GM23338 (cell line): Measurements from ENCODE around the gene SSNA1. TPM values are rescaled to one million over a fixed set of nuclear protein-coding genes. Genes with fewer than 3 reads are reported as not detected.

Experiments
- ATAC-seq: fragments of 200-7000 bp; cut with Tn5 transposase; 3 replicates; pipeline ENCODE4 v1.9.1; 2020
- DNase-seq: peaks from one replicate; pipeline ENCODE4 v3.0.0-alpha.2; 2015; ENCODE audit warnings: low spot score
- H2AFZ ChIP-seq: fragments of 200-600 bp; sonication (generic); 2 replicates; pipeline ENCODE4 v1.8.0; 2016; ENCODE audit warnings: antibody characterized with exemption, mild to moderate bottlenecking, moderate library complexity
- H3F3A ChIP-seq: fragments of 200-600 bp; sonication (generic); replicated peaks from 2 replicates; pipeline ENCODE4 v1.8.0; 2017; ENCODE audit warnings: antibody characterized with exemption, mixed run types, low read depth
- H3K27ac ChIP-seq: fragments of 200-600 bp; sonication (generic); 2 replicates; pipeline ENCODE4 v1.6.1; 2016; ENCODE audit warnings: low read depth
- H3K27me3 ChIP-seq: fragments of 200-600 bp; sonication (generic); 2 replicates; pipeline ENCODE4 v1.8.0; 2016; ENCODE audit warnings: mild to moderate bottlenecking, mixed run types, moderate library complexity; ENCODE audit not compliant: insufficient read depth
- H3K36me3 ChIP-seq: fragments of 200-600 bp; sonication (generic); 2 replicates; pipeline ENCODE4 v1.8.0; 2016; ENCODE audit warnings: mild to moderate bottlenecking; ENCODE audit not compliant: insufficient read depth
- H3K4me1 ChIP-seq: fragments of 200-600 bp; sonication (generic); 2 replicates; pipeline ENCODE4 v1.8.0; 2016; ENCODE audit warnings: mild to moderate bottlenecking, moderate library complexity; ENCODE audit not compliant: insufficient read depth
- H3K4me2 ChIP-seq: fragments of 200-600 bp; sonication (generic); 2 replicates; pipeline ENCODE4 v1.7.1; 2017; ENCODE audit warnings: mixed run types
- H3K4me3 ChIP-seq: fragments of 200-600 bp; sonication (generic); 2 replicates; pipeline ENCODE4 v1.6.1; 2016; ENCODE audit warnings: mixed run types
- H3K79me2 ChIP-seq: fragments of 200-600 bp; sonication (generic); replicated peaks from 2 replicates; pipeline ENCODE4 v1.8.0; 2017; ENCODE audit warnings: mild to moderate bottlenecking; ENCODE audit not compliant: insufficient read depth
- H3K9me2 ChIP-seq: fragments of 200-600 bp; sonication (generic); 2 replicates; pipeline ENCODE4 v1.8.0; 2017; ENCODE audit not compliant: insufficient read depth
- H4K20me1 ChIP-seq: fragments of 200-600 bp; sonication (generic); replicated peaks from 2 replicates; pipeline ENCODE4 v1.8.0; 2017; ENCODE audit warnings: mild to moderate bottlenecking; ENCODE audit not compliant: insufficient read depth
- H3K27ac Mint-ChIP-seq: 2 replicates; pipeline ENCODE4 v1.8.0; 2020; ENCODE audit warnings: inconsistent platforms, mild to moderate bottlenecking, moderate library complexity, mixed read lengths
- H3K27me3 Mint-ChIP-seq: 3 replicates; pipeline ENCODE4 v1.8.0; 2022; ENCODE audit warnings: low read depth, mild to moderate bottlenecking, moderate library complexity, mixed read lengths, inconsistent platforms; ENCODE audit not compliant: insufficient read depth, poor library complexity
- H3K36me3 Mint-ChIP-seq: 3 replicates; pipeline ENCODE4 v1.8.0; 2021; ENCODE audit warnings: low read depth, mild to moderate bottlenecking, inconsistent platforms, moderate library complexity, mixed read lengths
- H3K4me1 Mint-ChIP-seq: 3 replicates; pipeline ENCODE4 v1.8.0; 2020; ENCODE audit warnings: mild to moderate bottlenecking, inconsistent platforms, mixed read lengths
- H3K4me3 Mint-ChIP-seq: 3 replicates; pipeline ENCODE4 v1.8.0; 2021; ENCODE audit warnings: moderate library complexity, mild to moderate bottlenecking, inconsistent platforms, mixed read lengths
- H3K9me3 Mint-ChIP-seq: 3 replicates; pipeline ENCODE4 v1.8.0; 2020; ENCODE audit warnings: moderate library complexity, mild to moderate bottlenecking, inconsistent platforms, mixed read lengths
- CTCF ChIP-seq, 2 experiments: fragments of 200-600 bp in 1 of 2; sonication (generic) in 1 of 2; conservative IDR thresholded peaks; 2 replicates each; pipeline versions ENCODE4 v1.5.1 to v1.6.1; 2016 to 2017; ENCODE audit warnings: antibody characterized with exemption in 2 of 2, low read depth in 2 of 2, mild to moderate bottlenecking in 2 of 2, moderate library complexity in 1 of 2
- ETS1 ChIP-seq: IDR thresholded peaks from 2 replicates; pipeline ENCODE4 v1.6.1; 2016; ENCODE audit warnings: antibody characterized with exemption
- NANOG ChIP-seq: IDR thresholded peaks from 2 replicates; pipeline ENCODE4 v1.6.1; 2016; ENCODE audit warnings: antibody characterized with exemption, borderline replicate concordance
- STAT1 ChIP-seq: IDR thresholded peaks from one replicate; pipeline ENCODE4 v1.6.1; 2016; ENCODE audit warnings: antibody characterized with exemption; ENCODE audit not compliant: unreplicated experiment
- ZNF462 ChIP-seq: fragments of 250-450 bp; sonication (Bioruptor Pico); IDR thresholded peaks from 2 replicates; pipeline ENCODE4 v1.5.0; 2020; ENCODE audit warnings: mild to moderate bottlenecking, moderate library complexity
- polyA plus RNA-seq: library from polyadenylated mRNA; unstranded; fragments of >200 nt; fragmentation: Nextera tagmentation; extraction: Ambion mirVana; gene quantifications from 2 replicates; pipeline ENCODE4 v1.2.1, GENCODE V29; 2016
- total RNA-seq: library from RNA; depleted of rRNA; stranded (reverse); fragments of >200 nt; shearing (Covaris generic); gene quantifications from 2 replicates; pipeline ENCODE4 v1.2.3, GENCODE V29; 2014

The SSNA1 gene
- total and polyA plus RNA-seq, 2 experiments from 2014 or later, result 132 to 154 TPM

GRCh38 chr9:137219757-137220316, 31.4 kb downstream of the SSNA1 start:
- H3K36me3 ChIP-seq, result no peaks in the 10 kb centered on the region
- no peaks in the 10 kb centered on the region for H3K79me2 ChIP-seq
- H3K36me3 Mint-ChIP-seq, result no peaks in the 10 kb centered on the region; the same call in 2 of the 3 replicates
- no peak overlapping the region for H3K27ac ChIP-seq
- H3K4me3 Mint-ChIP-seq, result no peak overlapping the region
- H4K20me1 ChIP-seq, result no peaks in the 10 kb centered on the region; the same call in 1 of the 2 replicates
- H3K27me3 ChIP-seq, result peaks cover 9% of the 10 kb centered on the region; the same call in 1 of the 2 replicates
- H3K4me2 ChIP-seq, result no peak overlapping the region
- DNase-seq (no peak), ATAC-seq (no peak)
- no peaks in the 10 kb centered on the region for H3K9me3 Mint-ChIP-seq
- H3K9me2 ChIP-seq, result no peaks in the 10 kb centered on the region
- no peak overlapping the region for H2AFZ ChIP-seq
- no peak overlapping the region for H3K4me3 ChIP-seq
- H3K27me3 Mint-ChIP-seq, result no peaks in the 10 kb centered on the region
- H3K4me1 Mint-ChIP-seq, result peaks cover 7% of the 10 kb centered on the region; the same call in 2 of the 3 replicates
- TF ChIP-seq CTCF (conservative IDR thresholded peaks at IDR 0.05; ENCODE audit: low read depth in 2 of 2) (no peak), STAT1 (no peak), ZNF462 (CRISPR knock-in tag) (no peak), ETS1 (no peak), NANOG (no peak)
- H3K4me1 ChIP-seq, result peaks cover 3% of the 10 kb centered on the region; the same call in 1 of the 2 replicates
- H3K27ac Mint-ChIP-seq, result no peak overlapping the region
- 0 out of 2 replicates have a peak, but pooled peaks cover 9% of the 10 kb centered on the region for H3F3A ChIP-seq
